Measurements from ENCODE around the gene PAK5.

DNA sequence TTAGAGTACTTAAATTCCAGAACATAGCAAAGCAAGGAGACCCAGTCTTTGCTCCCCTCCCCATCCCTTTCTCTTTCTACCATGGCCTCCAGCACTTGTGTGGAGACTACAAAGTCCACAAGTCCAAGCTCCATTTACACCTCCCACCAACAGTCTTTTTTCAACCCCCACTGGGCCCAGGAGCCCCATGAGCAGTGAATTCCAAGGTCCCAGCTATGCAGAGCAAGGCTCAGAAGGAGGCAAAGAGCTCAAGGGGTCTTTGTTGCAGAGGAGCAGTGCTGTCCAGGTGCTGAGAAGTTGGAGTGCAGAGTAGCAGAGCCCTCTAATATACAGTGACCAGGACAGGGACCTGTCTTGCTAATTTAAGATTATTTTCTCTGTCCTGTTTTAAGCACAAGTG is 9.0 kb downstream of the PAK5 start:
- TF ChIP-seq CTCF (optimal IDR thresholded peaks at IDR 0.05 in 1 of 3, IDR thresholded peaks at IDR 0.05 in 1 of 3, conservative IDR thresholded peaks at IDR 0.05 in 1 of 3; ENCODE audit: extremely low read depth in 1 of 3, insufficient read depth in 2 of 3, low read length in 3 of 3) (no peak), EZH2 (IDR thresholded peaks at IDR 0.05; ENCODE audit: low read length) (no peak)
